ENCODE results near the gene PTPN4. TPM values are rescaled to one million over a fixed set of nuclear protein-coding genes. Genes with fewer than 3 reads are reported as not detected.

Gene PTPN4
- total and polyA plus RNA-seq, 2 of the 13 experiments (the other 11 are each of a cell fraction or from before 2014, with no cell fraction given): 20.3 to 34.6 TPM

DNA sequence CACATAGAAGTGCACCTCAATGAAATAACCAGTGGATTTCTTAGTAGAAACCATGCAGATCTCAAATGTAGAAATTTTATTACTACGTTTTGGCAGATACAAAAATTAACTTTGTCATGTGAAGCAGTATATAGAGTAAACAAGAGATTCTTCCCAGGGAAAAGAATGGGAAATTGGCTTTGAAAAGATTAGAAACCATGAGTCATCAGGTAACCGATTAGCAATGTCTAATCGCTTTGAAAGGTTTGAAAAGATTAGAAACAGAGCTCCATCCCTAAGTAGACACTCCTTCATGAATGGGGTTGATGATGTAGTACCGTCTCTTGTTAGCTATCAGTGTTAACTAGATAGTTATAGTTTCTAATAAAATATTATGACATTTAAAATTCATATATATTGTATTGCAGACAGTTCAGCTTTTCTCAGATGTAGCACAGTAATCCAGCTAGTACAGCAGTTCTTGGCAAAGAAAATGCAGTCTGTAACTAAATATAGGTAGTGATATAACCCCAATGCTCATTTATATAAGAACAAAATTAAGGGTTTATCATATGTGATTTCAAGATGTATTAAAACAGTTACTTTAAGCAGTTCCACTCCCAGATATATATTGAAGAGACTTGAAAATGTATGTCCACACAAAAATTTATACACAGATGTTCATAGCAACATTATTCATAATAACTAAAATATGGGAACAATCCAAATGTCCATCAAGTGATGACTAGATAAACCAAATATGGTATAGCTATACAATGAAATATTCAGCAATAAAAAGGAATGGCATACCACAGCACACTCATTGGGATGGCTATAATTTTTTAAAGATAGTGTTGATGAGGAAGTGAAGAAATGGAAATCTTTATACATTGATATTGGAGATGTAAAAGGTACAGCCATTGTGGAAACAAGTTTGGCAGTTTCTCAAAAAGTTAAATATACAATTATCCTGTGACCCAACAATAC, 113.9 kb downstream of the PTPN4 start:
- no peaks in the 10 kb centered on the region for H3K27me3 ChIP-seq (ENCODE audit: control insufficient read depth in 1 of 2, insufficient read depth in 2 of 2, low read length in 2 of 2)
- no peaks in the 10 kb centered on the region for H3K79me2 ChIP-seq (ENCODE audit: insufficient read depth, low read length)
- intact Hi-C loops (cut with micrococcal nuclease; ENCODE audit: unreplicated experiment): no loop called here
- in situ Hi-C loops (cut with HindIII; ENCODE audit: extremely low pct_ligation_motif_present, low pct_unique_long_range_greater_than_20kb): no loop called here
- H3K9ac ChIP-seq (ENCODE audit: insufficient read depth, low read depth, low read length): no peak overlapping the region
- H3K36me3 ChIP-seq (replicated peaks in 1 of 2; ENCODE audit: control insufficient read depth in 1 of 2, insufficient read depth in 2 of 2, low read length in 2 of 2): no peaks in the 10 kb centered on the region
- H3K9me3 ChIP-seq (ENCODE audit: low read length): no peaks in the 10 kb centered on the region
- no peak overlapping the region for H3K4me3 ChIP-seq (replicated peaks in 1 of 3; ENCODE audit: insufficient read depth in 1 of 3, low read depth in 2 of 3, low read length in 3 of 3)
- 94% methylated on average over 4 of the region's 4 CpGs for WGBS (ENCODE audit: low lambda C conversion rate)
- no peak overlapping the region for H3K27ac ChIP-seq (ENCODE audit: extremely low read length, insufficient read depth, low read length)
- TF ChIP-seq SP5 (CRISPR knock-in tag; IDR thresholded peaks at IDR 0.05; ENCODE audit: borderline replicate concordance, low read depth) (no peak), MAZ (IDR thresholded peaks at IDR 0.05; ENCODE audit: borderline replicate concordance, low read depth, low read length) (no peak), MAZ (CRISPR knock-in tag; IDR thresholded peaks at IDR 0.05; ENCODE audit: low read depth) (no peak), MTF1 (CRISPR knock-in tag; IDR thresholded peaks at IDR 0.05) (no peak), NCOR1 (IDR thresholded peaks at IDR 0.05; ENCODE audit: borderline replicate concordance, low read length) (no peak), ZNF816 (CRISPR knock-in tag; IDR thresholded peaks at IDR 0.05; ENCODE audit: borderline replicate concordance) (no peak), BRD4 (CRISPR knock-in tag; IDR thresholded peaks at IDR 0.05) (no peak), GATAD1 (CRISPR knock-in tag; IDR thresholded peaks at IDR 0.05) (no peak), EEA1 (CRISPR knock-in tag; IDR thresholded peaks at IDR 0.05; ENCODE audit: borderline replicate concordance) (no peak), DNMT3B (CRISPR knock-in tag; conservative IDR thresholded peaks at IDR 0.05) (no peak), JUNB (CRISPR knock-in tag; IDR thresholded peaks at IDR 0.05; ENCODE audit: borderline replicate concordance) (no peak)
- TF ChIP-seq, protein P1, sequence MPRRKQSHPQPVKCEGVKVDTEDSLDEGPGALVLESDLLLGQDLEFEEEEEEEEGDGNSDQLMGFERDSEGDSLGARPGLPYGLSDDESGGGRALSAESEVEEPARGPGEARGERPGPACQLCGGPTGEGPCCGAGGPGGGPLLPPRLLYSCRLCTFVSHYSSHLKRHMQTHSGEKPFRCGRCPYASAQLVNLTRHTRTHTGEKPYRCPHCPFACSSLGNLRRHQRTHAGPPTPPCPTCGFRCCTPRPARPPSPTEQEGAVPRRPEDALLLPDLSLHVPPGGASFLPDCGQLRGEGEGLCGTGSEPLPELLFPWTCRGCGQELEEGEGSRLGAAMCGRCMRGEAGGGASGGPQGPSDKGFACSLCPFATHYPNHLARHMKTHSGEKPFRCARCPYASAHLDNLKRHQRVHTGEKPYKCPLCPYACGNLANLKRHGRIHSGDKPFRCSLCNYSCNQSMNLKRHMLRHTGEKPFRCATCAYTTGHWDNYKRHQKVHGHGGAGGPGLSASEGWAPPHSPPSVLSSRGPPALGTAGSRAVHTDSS (CRISPR knock-in tag; conservative IDR thresholded peaks at IDR 0.05): no peak
- TF ChIP-seq, protein P2, sequence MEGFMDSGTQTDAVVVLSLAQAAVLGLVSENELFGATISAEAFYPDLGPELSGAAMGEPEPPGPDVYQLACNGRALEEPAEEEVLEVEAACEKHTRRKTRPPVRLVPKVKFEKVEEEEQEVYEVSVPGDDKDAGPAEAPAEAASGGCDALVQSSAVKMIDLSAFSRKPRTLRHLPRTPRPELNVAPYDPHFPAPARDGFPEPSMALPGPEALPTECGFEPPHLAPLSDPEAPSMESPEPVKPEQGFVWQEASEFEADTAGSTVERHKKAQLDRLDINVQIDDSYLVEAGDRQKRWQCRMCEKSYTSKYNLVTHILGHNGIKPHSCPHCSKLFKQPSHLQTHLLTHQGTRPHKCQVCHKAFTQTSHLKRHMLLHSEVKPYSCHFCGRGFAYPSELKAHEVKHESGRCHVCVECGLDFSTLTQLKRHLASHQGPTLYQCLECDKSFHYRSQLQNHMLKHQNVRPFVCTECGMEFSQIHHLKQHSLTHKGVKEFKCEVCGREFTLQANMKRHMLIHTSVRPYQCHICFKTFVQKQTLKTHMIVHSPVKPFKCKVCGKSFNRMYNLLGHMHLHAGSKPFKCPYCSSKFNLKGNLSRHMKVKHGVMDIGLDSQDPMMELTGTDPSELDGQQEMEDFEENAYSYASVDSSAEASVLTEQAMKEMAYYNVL (CRISPR knock-in tag; IDR thresholded peaks at IDR 0.05; ENCODE audit: borderline replicate concordance): no peak
- TF ChIP-seq, protein P3, sequence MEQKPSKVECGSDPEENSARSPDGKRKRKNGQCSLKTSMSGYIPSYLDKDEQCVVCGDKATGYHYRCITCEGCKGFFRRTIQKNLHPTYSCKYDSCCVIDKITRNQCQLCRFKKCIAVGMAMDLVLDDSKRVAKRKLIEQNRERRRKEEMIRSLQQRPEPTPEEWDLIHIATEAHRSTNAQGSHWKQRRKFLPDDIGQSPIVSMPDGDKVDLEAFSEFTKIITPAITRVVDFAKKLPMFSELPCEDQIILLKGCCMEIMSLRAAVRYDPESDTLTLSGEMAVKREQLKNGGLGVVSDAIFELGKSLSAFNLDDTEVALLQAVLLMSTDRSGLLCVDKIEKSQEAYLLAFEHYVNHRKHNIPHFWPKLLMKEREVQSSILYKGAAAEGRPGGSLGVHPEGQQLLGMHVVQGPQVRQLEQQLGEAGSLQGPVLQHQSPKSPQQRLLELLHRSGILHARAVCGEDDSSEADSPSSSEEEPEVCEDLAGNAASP (CRISPR knock-in tag; IDR thresholded peaks at IDR 0.05; ENCODE audit: borderline replicate concordance): no peak
- no peak overlapping the region for H3K4me2 ChIP-seq (ENCODE audit: low read depth, low read length)
- FAIRE-seq: no peak
- ChIA-PET POLR2A (no interaction called here), CTCF (ENCODE audit: low intra/inter-chr PET ratio, low total read pairs) (no interaction called here)
- BruUV-seq (replicated peaks): no TSS peak
- H4K20me1 ChIP-seq (ENCODE audit: insufficient read depth, low read length): no peaks in the 10 kb centered on the region
- ATAC-seq: no peak
- H3K4me1 ChIP-seq (ENCODE audit: insufficient read depth, low read length): no peaks in the 10 kb centered on the region
- DNase-seq (ENCODE audit: low spot score): no peak
- H2AFZ ChIP-seq (ENCODE audit: low read length): no peak overlapping the region

All from HepG2 (cell line).